WTC11 (cell line): ENCODE data around the gene QRSL1.

Experiments used
- CREB1 ChIP-seq: sonication (generic); formaldehyde crosslinking; IDR thresholded peaks from 2 replicates; pipeline ENCODE4 v1.8.0; 2023; ENCODE audit warnings: mild to moderate bottlenecking, missing genetic modification reagents
- CREM ChIP-seq: sonication (generic); formaldehyde crosslinking; IDR thresholded peaks from 2 replicates; pipeline ENCODE4 v1.8.1; 2022; ENCODE audit warnings: mild to moderate bottlenecking, missing genetic modification reagents, moderate library complexity
- FOXJ3 ChIP-seq: sonication (generic); formaldehyde crosslinking; IDR thresholded peaks from 2 replicates; pipeline ENCODE4 v1.9.0; 2021; ENCODE audit warnings: missing genetic modification reagents, mild to moderate bottlenecking, borderline replicate concordance
- FOXK1 ChIP-seq: sonication (generic); formaldehyde crosslinking; IDR thresholded peaks from 2 replicates; pipeline ENCODE4 v1.8.0; 2022; ENCODE audit warnings: mild to moderate bottlenecking, moderate library complexity, missing genetic modification reagents
- JUN ChIP-seq: sonication (generic); formaldehyde crosslinking; IDR thresholded peaks from 2 replicates; pipeline ENCODE4 v1.8.0; 2023; ENCODE audit warnings: mild to moderate bottlenecking, missing genetic modification reagents
- NFE2L1 ChIP-seq: sonication (generic); formaldehyde crosslinking; IDR thresholded peaks from 2 replicates; pipeline ENCODE4 v1.8.1; 2023; ENCODE audit warnings: missing genetic modification reagents
- TEAD4 ChIP-seq: sonication (generic); formaldehyde crosslinking; IDR thresholded peaks from 2 replicates; pipeline ENCODE4 v1.8.0; 2022; ENCODE audit warnings: mild to moderate bottlenecking, missing genetic modification reagents
- TP53 ChIP-seq: sonication (generic); formaldehyde crosslinking; IDR thresholded peaks from 2 replicates; pipeline ENCODE4 v1.8.1; 2023; ENCODE audit warnings: mild to moderate bottlenecking, missing genetic modification reagents
- TF ChIP-seq, protein P1 (sequence below): fragments of 200-600 bp; IDR thresholded peaks from 2 replicates; pipeline ENCODE4 v1.8.0; 2022; ENCODE audit warnings: antibody characterized with exemption
- TF ChIP-seq, protein P2 (sequence below): fragments of 250-450 bp; sonication (Bioruptor Pico); IDR thresholded peaks from 2 replicates; pipeline ENCODE4 v1.9.0; 2021; ENCODE audit warnings: mild to moderate bottlenecking, borderline replicate concordance
- TF ChIP-seq, protein P3 (sequence below): sonication (generic); formaldehyde crosslinking; IDR thresholded peaks from 2 replicates; pipeline ENCODE4 v1.8.1; 2023; ENCODE audit warnings: mild to moderate bottlenecking, missing genetic modification reagents, moderate library complexity
- TF ChIP-seq, protein P4 (sequence below): sonication (generic); formaldehyde crosslinking; conservative IDR thresholded peaks from 2 replicates; pipeline ENCODE4 v1.8.1; 2023; ENCODE audit warnings: mild to moderate bottlenecking, low read depth, missing genetic modification reagents, moderate library complexity

DNA sequence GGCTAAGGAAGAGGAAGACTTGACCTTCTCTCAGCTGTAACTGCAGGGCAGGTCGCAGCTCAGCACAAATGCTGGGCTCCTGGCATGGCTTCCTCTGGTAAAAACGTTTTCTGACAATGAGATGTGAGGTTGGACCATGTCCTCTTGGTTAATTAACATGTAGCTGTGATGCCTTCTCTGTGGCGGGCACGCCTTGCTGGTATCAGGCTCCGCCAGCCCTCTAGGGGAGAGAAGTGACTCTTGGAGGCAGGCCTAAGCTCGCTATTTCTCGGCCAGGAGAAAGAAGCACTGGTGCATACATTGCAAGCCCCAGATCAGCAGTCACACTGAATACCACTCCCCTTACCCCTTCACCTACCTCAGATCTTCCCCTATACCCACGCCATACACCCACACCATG is 65.0 kb downstream of the QRSL1 start:
- TF ChIP-seq FOXK1 (CRISPR knock-in tag) = no peak
- no peak for TF ChIP-seq TEAD4
- TF ChIP-seq, protein P1, sequence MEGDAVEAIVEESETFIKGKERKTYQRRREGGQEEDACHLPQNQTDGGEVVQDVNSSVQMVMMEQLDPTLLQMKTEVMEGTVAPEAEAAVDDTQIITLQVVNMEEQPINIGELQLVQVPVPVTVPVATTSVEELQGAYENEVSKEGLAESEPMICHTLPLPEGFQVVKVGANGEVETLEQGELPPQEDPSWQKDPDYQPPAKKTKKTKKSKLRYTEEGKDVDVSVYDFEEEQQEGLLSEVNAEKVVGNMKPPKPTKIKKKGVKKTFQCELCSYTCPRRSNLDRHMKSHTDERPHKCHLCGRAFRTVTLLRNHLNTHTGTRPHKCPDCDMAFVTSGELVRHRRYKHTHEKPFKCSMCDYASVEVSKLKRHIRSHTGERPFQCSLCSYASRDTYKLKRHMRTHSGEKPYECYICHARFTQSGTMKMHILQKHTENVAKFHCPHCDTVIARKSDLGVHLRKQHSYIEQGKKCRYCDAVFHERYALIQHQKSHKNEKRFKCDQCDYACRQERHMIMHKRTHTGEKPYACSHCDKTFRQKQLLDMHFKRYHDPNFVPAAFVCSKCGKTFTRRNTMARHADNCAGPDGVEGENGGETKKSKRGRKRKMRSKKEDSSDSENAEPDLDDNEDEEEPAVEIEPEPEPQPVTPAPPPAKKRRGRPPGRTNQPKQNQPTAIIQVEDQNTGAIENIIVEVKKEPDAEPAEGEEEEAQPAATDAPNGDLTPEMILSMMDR = no peak
- TF ChIP-seq FOXJ3 = no peak
- TF ChIP-seq, protein P2, sequence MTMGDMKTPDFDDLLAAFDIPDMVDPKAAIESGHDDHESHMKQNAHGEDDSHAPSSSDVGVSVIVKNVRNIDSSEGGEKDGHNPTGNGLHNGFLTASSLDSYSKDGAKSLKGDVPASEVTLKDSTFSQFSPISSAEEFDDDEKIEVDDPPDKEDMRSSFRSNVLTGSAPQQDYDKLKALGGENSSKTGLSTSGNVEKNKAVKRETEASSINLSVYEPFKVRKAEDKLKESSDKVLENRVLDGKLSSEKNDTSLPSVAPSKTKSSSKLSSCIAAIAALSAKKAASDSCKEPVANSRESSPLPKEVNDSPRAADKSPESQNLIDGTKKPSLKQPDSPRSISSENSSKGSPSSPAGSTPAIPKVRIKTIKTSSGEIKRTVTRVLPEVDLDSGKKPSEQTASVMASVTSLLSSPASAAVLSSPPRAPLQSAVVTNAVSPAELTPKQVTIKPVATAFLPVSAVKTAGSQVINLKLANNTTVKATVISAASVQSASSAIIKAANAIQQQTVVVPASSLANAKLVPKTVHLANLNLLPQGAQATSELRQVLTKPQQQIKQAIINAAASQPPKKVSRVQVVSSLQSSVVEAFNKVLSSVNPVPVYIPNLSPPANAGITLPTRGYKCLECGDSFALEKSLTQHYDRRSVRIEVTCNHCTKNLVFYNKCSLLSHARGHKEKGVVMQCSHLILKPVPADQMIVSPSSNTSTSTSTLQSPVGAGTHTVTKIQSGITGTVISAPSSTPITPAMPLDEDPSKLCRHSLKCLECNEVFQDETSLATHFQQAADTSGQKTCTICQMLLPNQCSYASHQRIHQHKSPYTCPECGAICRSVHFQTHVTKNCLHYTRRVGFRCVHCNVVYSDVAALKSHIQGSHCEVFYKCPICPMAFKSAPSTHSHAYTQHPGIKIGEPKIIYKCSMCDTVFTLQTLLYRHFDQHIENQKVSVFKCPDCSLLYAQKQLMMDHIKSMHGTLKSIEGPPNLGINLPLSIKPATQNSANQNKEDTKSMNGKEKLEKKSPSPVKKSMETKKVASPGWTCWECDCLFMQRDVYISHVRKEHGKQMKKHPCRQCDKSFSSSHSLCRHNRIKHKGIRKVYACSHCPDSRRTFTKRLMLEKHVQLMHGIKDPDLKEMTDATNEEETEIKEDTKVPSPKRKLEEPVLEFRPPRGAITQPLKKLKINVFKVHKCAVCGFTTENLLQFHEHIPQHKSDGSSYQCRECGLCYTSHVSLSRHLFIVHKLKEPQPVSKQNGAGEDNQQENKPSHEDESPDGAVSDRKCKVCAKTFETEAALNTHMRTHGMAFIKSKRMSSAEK (CRISPR knock-in tag) = no peak
- no peak for TF ChIP-seq NFE2L1 (CRISPR knock-in tag)
- no peak for TF ChIP-seq JUN (CRISPR knock-in tag)
- TF ChIP-seq, protein P3, sequence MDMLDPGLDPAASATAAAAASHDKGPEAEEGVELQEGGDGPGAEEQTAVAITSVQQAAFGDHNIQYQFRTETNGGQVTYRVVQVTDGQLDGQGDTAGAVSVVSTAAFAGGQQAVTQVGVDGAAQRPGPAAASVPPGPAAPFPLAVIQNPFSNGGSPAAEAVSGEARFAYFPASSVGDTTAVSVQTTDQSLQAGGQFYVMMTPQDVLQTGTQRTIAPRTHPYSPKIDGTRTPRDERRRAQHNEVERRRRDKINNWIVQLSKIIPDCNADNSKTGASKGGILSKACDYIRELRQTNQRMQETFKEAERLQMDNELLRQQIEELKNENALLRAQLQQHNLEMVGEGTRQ (CRISPR knock-in tag) = no peak
- no peak for TF ChIP-seq CREM
- TF ChIP-seq CREB1 = no peak
- TF ChIP-seq, protein P4, sequence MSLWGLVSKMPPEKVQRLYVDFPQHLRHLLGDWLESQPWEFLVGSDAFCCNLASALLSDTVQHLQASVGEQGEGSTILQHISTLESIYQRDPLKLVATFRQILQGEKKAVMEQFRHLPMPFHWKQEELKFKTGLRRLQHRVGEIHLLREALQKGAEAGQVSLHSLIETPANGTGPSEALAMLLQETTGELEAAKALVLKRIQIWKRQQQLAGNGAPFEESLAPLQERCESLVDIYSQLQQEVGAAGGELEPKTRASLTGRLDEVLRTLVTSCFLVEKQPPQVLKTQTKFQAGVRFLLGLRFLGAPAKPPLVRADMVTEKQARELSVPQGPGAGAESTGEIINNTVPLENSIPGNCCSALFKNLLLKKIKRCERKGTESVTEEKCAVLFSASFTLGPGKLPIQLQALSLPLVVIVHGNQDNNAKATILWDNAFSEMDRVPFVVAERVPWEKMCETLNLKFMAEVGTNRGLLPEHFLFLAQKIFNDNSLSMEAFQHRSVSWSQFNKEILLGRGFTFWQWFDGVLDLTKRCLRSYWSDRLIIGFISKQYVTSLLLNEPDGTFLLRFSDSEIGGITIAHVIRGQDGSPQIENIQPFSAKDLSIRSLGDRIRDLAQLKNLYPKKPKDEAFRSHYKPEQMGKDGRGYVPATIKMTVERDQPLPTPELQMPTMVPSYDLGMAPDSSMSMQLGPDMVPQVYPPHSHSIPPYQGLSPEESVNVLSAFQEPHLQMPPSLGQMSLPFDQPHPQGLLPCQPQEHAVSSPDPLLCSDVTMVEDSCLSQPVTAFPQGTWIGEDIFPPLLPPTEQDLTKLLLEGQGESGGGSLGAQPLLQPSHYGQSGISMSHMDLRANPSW = no peak
- no peak for TF ChIP-seq TP53 (CRISPR knock-in tag)
